ELF-1 (cell line): ENCODE measurements around the gene PDCD10.

Experiments
- DNase-seq: peaks from one replicate; pipeline ENCODE4 v3.0.0-alpha.2; 2016; ENCODE audit warnings: low read depth, low spot score

PDCD10 gene

DNA sequence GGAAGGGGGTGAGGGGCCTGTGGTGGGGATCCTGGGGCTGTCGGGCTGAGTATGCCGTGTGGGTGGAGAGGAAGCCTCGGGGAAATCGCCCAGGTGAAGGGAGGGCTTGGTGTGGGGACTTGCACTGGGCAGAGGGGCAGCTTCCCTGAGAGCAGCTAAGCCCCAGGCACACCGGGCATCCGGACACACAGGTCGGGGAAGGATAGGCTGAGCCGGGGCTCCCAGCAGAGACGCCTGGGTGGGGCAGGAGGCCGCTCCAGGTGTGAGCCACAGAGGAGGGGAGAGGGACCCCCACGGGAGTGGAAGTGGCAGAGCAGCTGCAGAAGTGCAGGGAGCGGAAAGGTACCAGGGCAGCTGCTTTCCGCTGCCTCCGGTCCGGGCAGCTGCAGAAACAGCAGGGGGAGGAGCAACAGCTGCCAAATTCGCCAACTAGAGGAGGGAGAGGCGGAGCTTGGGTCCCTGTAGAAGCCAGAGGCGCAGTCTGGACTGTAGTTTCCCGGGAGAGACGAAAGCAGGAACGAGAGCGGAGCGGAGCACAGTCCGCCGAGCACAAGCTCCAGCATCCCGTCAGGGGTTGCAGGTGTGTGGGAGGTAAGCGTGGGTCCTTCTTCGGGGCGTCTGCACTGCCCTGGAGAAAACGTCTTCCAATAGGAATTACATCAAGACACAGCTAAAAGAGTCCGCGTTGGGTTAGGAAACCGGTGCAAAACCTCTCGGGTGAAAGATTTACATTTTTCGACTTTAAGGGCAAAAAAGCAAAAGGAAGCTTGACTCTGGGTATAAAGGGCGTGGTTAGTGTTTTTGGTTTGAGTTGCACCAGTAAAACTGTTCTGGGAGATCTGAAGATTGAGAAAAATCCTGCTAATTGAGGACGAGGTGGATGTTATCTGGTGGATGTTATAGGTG lies 794 bp upstream of the PDCD10 start, which contains the start of gene SERPINI1:
TSS of gene SERPINI1 (plus strand) at position 489 of the 906 bp plus-strand sequence. CDS start 53,408 bp downstream, outside the sequence.
- DNase-seq, result peak; percentile 96

DNA sequence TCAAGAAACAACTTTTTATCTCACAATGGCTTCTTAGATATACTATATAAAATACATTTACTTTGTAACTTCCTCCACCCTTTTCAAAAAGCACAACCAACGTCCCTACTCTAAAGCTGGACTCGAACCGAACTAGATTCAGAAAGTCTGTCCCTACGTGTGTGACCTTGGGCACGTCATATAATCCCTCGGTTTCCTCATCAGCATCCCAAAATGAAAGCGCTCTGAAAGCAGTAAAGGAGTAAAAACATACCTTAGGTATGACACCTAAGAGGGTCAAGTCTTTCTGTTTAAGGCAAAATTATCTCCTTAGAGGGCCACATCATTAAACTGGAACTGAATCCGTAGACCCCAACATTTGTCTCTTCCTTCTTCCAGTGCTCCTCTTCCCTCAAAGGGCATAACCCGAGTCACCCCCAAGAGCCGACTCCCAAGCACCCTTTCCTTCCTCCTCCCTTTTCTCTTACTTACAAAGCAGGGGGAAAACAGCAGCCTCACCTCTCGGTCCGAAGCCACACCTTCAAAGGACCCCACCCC lies 663 bp downstream of the PDCD10 start:
- no peak for DNase-seq

GRCh38 chr3:167732313-167733065 lies 2.2 kb downstream of the PDCD10 start:
- no peak for DNase-seq

DNA sequence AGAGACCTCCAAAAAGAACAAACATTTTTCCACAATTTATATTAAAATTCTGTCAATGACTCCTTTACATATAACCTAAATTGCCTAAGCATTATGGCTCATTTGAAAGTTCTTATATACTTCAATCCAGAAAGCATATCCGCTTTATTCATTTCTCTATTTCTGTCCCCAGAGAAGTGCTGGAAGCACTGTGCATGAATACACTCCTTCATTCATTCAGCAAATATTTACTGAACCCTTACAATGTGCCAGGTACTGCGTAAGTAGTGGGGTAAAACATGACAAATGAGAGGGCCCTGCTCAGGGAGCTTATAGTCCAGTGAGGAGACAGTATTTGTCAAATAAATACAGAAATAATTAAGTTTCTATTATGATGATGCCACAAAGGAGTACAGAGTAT lies 3.3 kb downstream of the PDCD10 start:
- no peak for DNase-seq

DNA sequence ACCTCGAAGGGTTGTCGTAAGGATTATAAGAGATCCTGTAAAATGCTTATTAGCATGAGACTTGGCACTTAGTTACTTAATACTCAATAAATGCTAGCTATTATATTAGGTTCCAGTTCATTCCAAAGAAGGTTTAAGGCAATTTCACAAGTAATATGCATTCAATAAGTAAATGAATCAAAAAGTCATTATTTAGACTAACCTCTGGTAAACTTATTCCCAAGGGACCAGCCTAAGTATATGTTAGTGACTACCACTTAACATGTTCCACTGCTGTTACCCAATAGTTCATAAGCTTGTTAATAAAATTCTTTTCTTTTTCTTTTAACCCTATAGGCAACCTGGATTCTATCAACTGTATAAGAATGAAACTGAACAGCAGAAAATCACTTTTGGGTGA lies 5.1 kb downstream of the PDCD10 start:
- DNase-seq, result no peak

- no peak for DNase-seq
Measured at GRCh38 chr3:167728632-167729323, 5.9 kb downstream of the PDCD10 start.

DNA sequence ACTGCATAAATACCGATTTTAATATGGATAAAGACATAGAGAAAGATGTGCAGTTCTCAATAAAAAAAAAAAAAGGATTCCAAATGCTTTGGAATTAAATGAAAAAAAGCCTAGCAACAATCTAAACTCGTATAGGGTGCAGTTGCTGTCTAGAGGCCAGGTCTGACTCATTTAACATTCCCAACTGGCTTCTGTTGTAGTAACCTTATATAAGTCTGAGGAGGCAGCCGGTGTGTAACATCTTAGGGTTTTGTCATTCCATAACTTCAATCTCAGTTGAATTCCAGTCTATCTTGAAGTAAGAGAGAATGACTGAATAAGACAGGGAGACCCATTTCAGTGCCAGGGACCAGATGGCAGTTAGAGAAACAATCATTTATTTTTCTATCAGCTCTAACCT lies 6.5 kb downstream of the PDCD10 start:
- DNase-seq, result no peak

GRCh38 chr3:167723872-167724271 lies 10.8 kb downstream of the PDCD10 start:
- DNase-seq, result no peak

DNA sequence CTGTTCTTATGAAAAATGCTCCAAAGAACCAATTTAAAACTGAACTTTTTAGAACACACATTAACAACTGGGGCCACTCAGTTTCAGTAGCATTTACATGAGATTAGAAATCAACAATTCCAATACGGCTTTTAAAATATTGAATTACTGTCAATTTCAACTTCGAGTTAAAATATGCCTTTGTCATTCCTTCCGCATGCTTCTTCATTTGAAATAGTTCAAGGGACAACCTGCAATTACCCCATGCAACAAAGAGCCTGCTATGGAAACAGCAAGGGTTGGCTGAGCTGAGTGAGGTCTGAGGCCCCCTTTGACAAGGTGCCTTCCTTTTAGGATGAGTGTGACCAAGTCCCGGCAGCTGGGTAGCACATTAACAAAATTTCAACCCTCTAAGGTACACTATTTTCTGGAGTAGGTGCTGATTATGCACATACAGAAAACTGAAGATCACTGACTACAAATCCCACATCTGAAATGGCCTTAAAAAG lies 11.6 kb downstream of the PDCD10 start:
- DNase-seq, result no peak

GRCh38 chr3:167718582-167718981 lies 16.1 kb downstream of the PDCD10 start:
- no peak for DNase-seq

DNA sequence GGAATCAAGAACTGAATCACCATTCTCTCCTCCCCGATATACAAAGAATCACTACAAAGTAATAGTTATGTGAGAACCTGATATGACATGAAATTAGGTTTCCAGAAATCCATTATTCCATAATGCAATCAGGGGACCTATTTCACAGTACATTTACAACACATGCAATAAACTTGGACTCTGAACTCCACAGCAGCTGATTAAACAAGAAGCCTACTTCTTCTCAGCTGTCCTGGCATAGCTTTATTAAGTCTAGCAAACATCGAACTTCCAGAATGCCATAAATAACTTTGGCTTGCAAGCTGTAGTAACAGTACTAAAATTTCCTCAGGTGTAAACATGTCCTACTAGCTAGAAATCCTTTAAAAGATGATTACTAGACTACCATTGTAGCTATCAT lies 17.8 kb downstream of the PDCD10 start:
- no peak for DNase-seq

DNA sequence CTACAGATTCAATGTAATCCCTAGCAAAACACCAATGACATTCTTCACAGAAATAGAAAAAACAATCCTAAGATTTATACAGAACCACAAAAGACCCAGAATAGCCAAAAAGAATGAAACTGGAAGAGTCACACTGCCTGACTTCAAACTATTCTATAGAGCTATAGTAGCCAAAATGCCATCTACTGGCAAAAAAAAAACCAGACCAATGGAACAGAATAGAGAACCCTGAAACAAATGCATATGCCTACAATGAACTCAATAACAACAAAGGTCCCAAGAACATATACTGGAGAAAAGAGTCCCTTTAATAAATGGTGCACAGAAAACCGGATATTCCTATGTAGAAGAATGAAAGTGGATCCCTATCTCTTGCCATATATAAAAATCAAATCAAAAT lies 19.8 kb downstream of the PDCD10 start:
- DNase-seq, result no peak

DNA sequence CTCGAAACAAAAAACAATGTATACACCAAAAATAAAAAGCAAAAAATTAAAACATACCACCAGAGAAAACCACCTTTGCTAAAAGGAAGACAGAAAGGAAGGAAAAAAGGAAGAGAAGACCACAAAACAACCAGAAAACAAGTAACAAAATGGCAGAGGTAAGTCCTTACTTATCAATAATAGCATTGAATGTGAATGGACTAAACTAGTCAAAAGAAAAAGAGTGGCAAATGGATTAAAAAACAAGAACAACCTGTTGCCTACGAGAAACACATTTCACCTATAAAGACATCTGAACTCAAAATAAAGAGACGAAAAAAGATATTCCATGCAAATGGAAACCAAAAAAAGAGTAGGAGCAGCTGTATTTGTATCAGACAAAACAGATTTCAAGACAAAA lies 22.2 kb downstream of the PDCD10 start:
- DNase-seq, result no peak

DNA sequence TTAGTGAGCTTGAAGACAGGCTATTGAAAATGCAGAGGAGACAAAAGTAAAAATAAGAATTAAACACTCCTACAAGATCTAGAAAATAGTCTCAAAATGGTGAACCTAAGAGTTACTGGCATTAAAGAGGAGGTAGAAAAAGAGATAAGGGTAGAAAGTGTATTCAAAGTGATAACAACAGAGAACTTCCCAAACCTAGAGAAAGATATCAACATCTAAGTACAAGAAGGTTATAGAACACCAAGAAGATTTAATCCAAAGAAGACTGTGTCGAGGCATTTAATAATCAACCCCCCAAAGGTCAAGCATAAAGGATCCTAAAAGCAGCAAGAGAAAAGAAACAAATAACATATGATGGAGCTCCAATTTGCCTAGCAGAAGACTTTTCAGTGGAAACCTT lies 23.3 kb downstream of the PDCD10 start:
- no peak for DNase-seq

DNA sequence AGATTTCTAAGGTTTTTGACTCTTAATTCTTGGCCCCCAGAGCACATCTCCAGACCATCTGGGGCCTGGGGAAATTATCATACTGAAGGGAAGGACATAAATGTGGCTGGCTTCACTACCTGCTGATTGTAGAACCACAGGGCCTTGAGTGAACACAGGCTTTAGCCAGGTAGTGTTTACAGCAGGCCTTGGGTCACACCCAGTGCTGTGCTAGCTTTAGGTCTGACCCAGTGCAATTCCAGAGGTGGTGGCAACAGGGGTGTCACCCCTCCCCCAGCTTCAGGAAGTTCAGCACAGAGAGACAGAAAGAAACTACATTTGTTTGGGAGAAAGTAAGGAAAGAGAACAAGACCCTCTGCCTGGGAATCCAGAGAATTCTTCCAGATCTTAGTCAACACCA lies 24.1 kb downstream of the PDCD10 start:
- DNase-seq, result no peak

- DNase-seq, result no peak
Measured at GRCh38 chr3:167709690-167710089, 25.0 kb downstream of the PDCD10 start.

- no peak for DNase-seq
Measured at GRCh38 chr3:167705840-167706239, 28.9 kb downstream of the PDCD10 start.

- no peak for DNase-seq
Measured at GRCh38 chr3:167700926-167701325, 33.8 kb downstream of the PDCD10 start.

- no peak for DNase-seq
Measured at GRCh38 chr3:167700046-167700445, 34.6 kb downstream of the PDCD10 start.

DNA sequence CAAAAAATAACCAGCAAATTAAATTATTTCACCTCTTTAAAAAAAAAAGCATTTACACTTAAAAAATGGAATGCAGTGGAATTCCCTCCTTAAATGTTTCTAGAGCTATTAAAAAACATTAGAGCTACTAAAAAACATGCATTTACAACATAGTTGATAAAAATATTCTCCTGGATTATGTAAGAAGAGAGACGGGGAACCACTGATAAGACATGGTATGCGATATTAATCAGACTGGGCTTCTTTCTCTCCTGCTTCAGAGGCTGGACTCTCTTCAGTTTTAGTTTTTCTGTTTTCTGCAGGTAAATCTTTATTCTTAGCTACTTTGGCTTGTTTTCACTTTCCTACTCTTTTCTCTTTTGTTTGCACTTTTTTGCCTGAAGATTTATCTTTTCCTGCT lies 40.6 kb downstream of the PDCD10 start:
- DNase-seq, result no peak

DNA sequence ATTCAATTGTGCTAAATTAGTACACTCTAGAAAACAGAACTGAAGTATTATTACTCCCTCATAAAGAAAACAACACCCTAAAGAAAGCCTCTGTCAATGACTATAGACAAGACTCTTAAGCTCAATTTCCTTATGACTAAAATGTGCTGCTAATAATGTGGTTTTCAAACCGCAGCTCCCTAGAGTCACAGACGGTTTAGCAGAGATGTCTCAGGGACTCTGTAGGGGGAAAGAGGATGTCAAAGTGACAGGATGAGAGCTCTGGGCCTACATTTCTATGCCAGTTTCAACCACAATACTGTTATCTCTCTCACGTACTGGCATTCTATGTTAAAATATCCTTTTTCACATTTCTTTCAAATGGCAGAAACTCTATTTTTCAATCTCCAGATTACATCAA lies 43.3 kb downstream of the PDCD10 start:
- no peak for DNase-seq
